Limb (tissue), 2 donors: ENCODE results near the gene PRELP.
"Not testable (repeated sequence)": the region's sequence is repeated elsewhere in the genome, so short reads cannot be mapped to it uniquely, and the experiment has no call there.

Experiments
- DNase-seq, 2 donors: peaks; one replicate each; pipeline ENCODE4 v3.0.0-alpha.2; 2016; ENCODE audit errors: extremely low spot score in 2 of 2

PRELP gene

GRCh38 chr1:203453616-203454015, 22.0 kb upstream of the PRELP start:
- DNase-seq, result no peak

GRCh38 chr1:203454986-203455471, 20.6 kb upstream of the PRELP start:
- no peak for DNase-seq

- no peak for DNase-seq
These were observed 19.9 kb upstream of the PRELP start for GRCh38 chr1:203455706-203456105.

- DNase-seq, result no peak
These were observed 19.0 kb upstream of the PRELP start for GRCh38 chr1:203456577-203456976.

GRCh38 chr1:203458078-203458477, 17.5 kb upstream of the PRELP start:
- DNase-seq, result no peak

- DNase-seq, result no peak
These were observed 15.9 kb upstream of the PRELP start for GRCh38 chr1:203459671-203460201.

GRCh38 chr1:203461717-203462116, 13.9 kb upstream of the PRELP start:
- no peak for DNase-seq

GRCh38 chr1:203462143-203462542, 13.5 kb upstream of the PRELP start:
- DNase-seq, result no peak

- DNase-seq, result no peak
These were observed 12.7 kb upstream of the PRELP start for GRCh38 chr1:203462878-203463277.

GRCh38 chr1:203463469-203464062, 12.0 kb upstream of the PRELP start:
- no peak for DNase-seq

- DNase-seq, result no peak
These were observed 11.4 kb upstream of the PRELP start for GRCh38 chr1:203464226-203464625.

- no peak for DNase-seq
These were observed 10.9 kb upstream of the PRELP start for GRCh38 chr1:203464743-203465142.

GRCh38 chr1:203465146-203465798, 10.3 kb upstream of the PRELP start:
- no peak for DNase-seq

- DNase-seq, result peak; percentile 62 to 63
These were observed 9.7 kb upstream of the PRELP start for GRCh38 chr1:203465948-203466347.

- DNase-seq, result not testable (repeated sequence)
These were observed 8.6 kb upstream of the PRELP start for GRCh38 chr1:203466906-203467549.

GRCh38 chr1:203467550-203467921, 8.1 kb upstream of the PRELP start:
- DNase-seq, result no peak

- no peak for DNase-seq
These were observed 7.3 kb upstream of the PRELP start for GRCh38 chr1:203468326-203468725.

- DNase-seq, result no peak
These were observed 5.4 kb upstream of the PRELP start for GRCh38 chr1:203470240-203470639.

GRCh38 chr1:203471841-203472240, 3.8 kb upstream of the PRELP start:
- no peak for DNase-seq

- no peak for DNase-seq
These were observed 2.3 kb upstream of the PRELP start for GRCh38 chr1:203473281-203473680.

GRCh38 chr1:203473781-203474305, 1.8 kb upstream of the PRELP start:
- no peak for DNase-seq

GRCh38 chr1:203476216-203476814, 709 bp downstream of the PRELP start:
- DNase-seq, result no peak
